ENCODE measurements around the gene CMPK2. TPM values are rescaled to one million over a fixed set of nuclear protein-coding genes. Genes with fewer than 3 reads are reported as not detected.

Gene CMPK2
- total and polyA plus RNA-seq, 8 donors: 2.4 to 11.7 (median 4.7) TPM

DNA sequence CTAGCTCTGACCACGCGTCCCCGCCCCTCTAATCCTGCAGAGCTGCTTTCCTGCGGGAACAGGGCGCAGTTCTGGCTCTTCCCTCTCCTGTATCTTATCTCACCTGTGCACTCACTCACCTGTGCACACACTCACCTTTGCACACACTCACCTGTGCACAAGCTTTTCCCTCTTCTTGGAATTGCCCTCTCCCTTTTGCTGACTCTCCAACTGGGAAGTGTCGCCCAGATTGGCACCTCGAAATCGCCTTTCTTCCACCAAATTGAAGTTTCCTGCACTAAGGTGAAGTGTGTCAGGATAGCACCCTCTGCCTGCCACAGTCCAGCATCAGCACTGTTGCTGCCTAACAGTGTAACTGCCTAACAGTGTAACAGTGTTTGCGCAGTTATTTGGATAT, 566 bp upstream of the CMPK2 start:
- H3K4me1 ChIP-seq: peaks cover 7 to 35% (median 17%) of the 10 kb centered on the region in 4 donors
- TF ChIP-seq CTCF (IDR thresholded peaks at IDR 0.05): peak in 4 of 7 experiments; percentile 17 to 40 (median 28)
- TF ChIP-seq EP300 (IDR thresholded peaks at IDR 0.05): no peak
- peaks cover 0 to 18% (median 15%) of the 10 kb centered on the region in 4 donors for H3K36me3 ChIP-seq
- peak overlapping the region; percentile 85 to 95 (median 92) for H3K27ac ChIP-seq
- intact Hi-C loops (cut with DNase I; ENCODE audit: low total_unique reads): no loop called here
- peak overlapping the region; percentile 82 to 92 (median 83) for H3K4me3 ChIP-seq
- no peaks in the 10 kb centered on the region for H3K27me3 ChIP-seq
- DNase-seq: peak; percentile 31 to 77
- H3K9me3 ChIP-seq: no peaks in the 10 kb centered on the region
- WGBS, 5 donors: 4 to 8% (median 6%) methylated on average over 9 of the region's 9 CpGs

DNA sequence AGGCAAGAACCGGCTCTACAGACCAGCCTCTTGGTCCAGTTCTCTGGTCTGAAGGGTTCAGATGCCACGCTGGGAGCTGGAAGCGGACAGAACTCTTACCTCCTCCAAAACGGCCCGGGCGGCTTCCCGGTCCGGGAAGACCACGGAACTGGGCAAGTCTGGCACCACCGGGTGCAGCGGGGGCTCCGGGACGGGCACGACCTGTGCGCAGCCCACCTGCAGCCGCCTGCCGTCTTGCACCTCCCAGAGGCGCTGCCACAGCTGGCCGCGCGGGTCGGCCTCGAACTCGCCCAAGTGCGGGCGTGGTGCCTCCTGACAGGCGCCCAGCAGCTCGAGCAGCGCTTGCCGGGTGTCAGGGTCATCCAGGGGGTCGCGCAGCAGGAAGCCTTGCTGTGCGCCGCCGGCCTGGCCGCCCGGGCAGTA, 773 bp downstream of the CMPK2 start:
- peaks cover 4 to 31% (median 28%) of the 10 kb centered on the region in 4 donors for H3K36me3 ChIP-seq
- peaks cover 7 to 35% (median 17%) of the 10 kb centered on the region in 4 donors for H3K4me1 ChIP-seq
- H3K9me3 ChIP-seq: peaks cover 0 to 8% (median under 1%) of the 10 kb centered on the region in 4 donors
- TF ChIP-seq CTCF (IDR thresholded peaks at IDR 0.05): no peak
- TF ChIP-seq EP300 (IDR thresholded peaks at IDR 0.05): no peak
- no peak for TF ChIP-seq POLR2AphosphoS5 (IDR thresholded peaks at IDR 0.05)
- no peak for TF ChIP-seq POLR2A (IDR thresholded peaks at IDR 0.05)
- no peaks in the 10 kb centered on the region for H3K27me3 ChIP-seq
- peak overlapping the region; percentile 85 to 95 (median 92) for H3K27ac ChIP-seq
- peak overlapping the region; percentile 82 to 92 (median 83) for H3K4me3 ChIP-seq
- WGBS, 5 donors: 3 to 22% (median 6%) methylated on average over 9 to 37 of the region's 37 CpGs
- intact Hi-C loops (cut with DNase I; ENCODE audit: low total_unique reads): no loop called here
- peak; percentile 30 to 79 for DNase-seq

GRCh38 chr2:6864231-6864754, 1.4 kb downstream of the CMPK2 start:
- WGBS, 5 donors: 62 to 72% (median 68%) methylated on average over 8 of the region's 8 CpGs
- Histone ChIP-seq H3K4me1 (peaks cover 7 to 35% (median 17%) of the 10 kb centered on the region in 4 donors), H3K9me3 (peaks cover 0 to 14% (median 5%) of the 10 kb centered on the region in 4 donors), H3K36me3 (peaks cover 11 to 38% (median 34%) of the 10 kb centered on the region in 4 donors), H3K4me3 (peak overlapping the region; percentile 82 to 92 (median 83)), H3K27me3 (no peaks in the 10 kb centered on the region), H3K27ac (peak overlapping the region in 4 of 5 donors; percentile 88 to 95 (median 92))
- no peak for TF ChIP-seq POLR2A (IDR thresholded peaks at IDR 0.05)
- TF ChIP-seq CTCF (IDR thresholded peaks at IDR 0.05): no peak
- TF ChIP-seq POLR2AphosphoS5 (IDR thresholded peaks at IDR 0.05): no peak
- TF ChIP-seq EP300 (IDR thresholded peaks at IDR 0.05): no peak
- DNase-seq: no peak
- intact Hi-C loops (cut with DNase I; ENCODE audit: low total_unique reads): no loop called here

GRCh38 chr2:6863792-6864191, 1.9 kb downstream of the CMPK2 start:
- Histone ChIP-seq H3K27ac (peak overlapping the region in 1 of 5 donors; percentile 4), H3K27me3 (no peaks in the 10 kb centered on the region), H3K4me1 (peaks cover 7 to 35% (median 17%) of the 10 kb centered on the region in 4 donors), H3K9me3 (peaks cover 0 to 19% (median 8%) of the 10 kb centered on the region in 4 donors), H3K36me3 (peaks cover 13 to 43% (median 39%) of the 10 kb centered on the region in 4 donors), H3K4me3 (peak overlapping the region in 1 of 4 donors; percentile 82)
- peak in 1 of 2 donors; percentile 60 for DNase-seq
- TF ChIP-seq POLR2A (IDR thresholded peaks at IDR 0.05): no peak
- no peak for TF ChIP-seq EP300 (IDR thresholded peaks at IDR 0.05)
- TF ChIP-seq POLR2AphosphoS5 (IDR thresholded peaks at IDR 0.05): no peak
- no peak for TF ChIP-seq CTCF (IDR thresholded peaks at IDR 0.05)
- intact Hi-C loops (cut with DNase I; ENCODE audit: low total_unique reads): no loop called here
- WGBS, 5 donors: 77 to 90% (median 84%) methylated on average over 5 to 6 of the region's 6 CpGs
